Ovary (tissue), 3 donors: ENCODE measurements around the gene LYSET.
"Not testable (repeated sequence)": the region's sequence is repeated elsewhere in the genome, so short reads cannot be mapped to it uniquely, and the experiment has no call there.

Source experiments
- EP300 ChIP-seq: sonication (generic); formaldehyde crosslinking; IDR thresholded peaks from one replicate; pipeline ENCODE4 v1.6.1; 2017; ENCODE audit warnings: antibody characterized with exemption
- TF ChIP-seq, protein P1 (sequence below), 3 donors: fragments of 450-650 bp in 2 of 3; fragments of 200-600 bp in 1 of 3; IDR thresholded peaks; one replicate each; pipeline versions ENCODE4 v1.5.1 to v1.8.0; 2016 to 2022; ENCODE audit warnings: antibody characterized with exemption in 3 of 3, mild to moderate bottlenecking in 1 of 3
- donor health status: DM: no; HTN: no; CAD: no.

DNA sequence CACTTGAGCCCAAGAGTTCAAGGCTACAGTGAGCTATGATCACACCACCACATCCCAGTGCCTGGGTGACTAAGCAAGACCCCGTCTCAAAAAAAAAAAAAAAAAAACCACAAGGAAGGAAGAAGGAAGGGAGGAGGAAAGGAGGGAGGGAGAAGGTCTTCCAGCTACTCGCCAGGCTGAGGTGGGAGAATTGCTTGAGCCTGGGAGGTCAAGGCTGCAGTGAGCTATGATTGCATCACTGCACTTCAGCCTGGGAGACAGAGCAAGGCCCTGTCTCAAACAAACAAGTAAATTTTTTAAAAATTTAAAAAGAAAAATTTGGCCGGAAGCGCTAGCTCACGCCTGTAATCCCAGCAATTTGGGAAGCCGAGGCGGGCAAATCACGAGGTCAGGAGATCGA lies 16.5 kb upstream of the LYSET start:
- TF ChIP-seq, protein P1, sequence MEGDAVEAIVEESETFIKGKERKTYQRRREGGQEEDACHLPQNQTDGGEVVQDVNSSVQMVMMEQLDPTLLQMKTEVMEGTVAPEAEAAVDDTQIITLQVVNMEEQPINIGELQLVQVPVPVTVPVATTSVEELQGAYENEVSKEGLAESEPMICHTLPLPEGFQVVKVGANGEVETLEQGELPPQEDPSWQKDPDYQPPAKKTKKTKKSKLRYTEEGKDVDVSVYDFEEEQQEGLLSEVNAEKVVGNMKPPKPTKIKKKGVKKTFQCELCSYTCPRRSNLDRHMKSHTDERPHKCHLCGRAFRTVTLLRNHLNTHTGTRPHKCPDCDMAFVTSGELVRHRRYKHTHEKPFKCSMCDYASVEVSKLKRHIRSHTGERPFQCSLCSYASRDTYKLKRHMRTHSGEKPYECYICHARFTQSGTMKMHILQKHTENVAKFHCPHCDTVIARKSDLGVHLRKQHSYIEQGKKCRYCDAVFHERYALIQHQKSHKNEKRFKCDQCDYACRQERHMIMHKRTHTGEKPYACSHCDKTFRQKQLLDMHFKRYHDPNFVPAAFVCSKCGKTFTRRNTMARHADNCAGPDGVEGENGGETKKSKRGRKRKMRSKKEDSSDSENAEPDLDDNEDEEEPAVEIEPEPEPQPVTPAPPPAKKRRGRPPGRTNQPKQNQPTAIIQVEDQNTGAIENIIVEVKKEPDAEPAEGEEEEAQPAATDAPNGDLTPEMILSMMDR (IDR thresholded peaks at IDR 0.05) = not testable (repeated sequence)
- not testable (repeated sequence) for TF ChIP-seq EP300
